GM18526 (cell line): Measurements from ENCODE around the gene FBXW7.

Experiments used
- POLR2A ChIP-seq: IDR thresholded peaks from 3 replicates; pipeline ENCODE4 v1.6.1; 2011; ENCODE audit not compliant: insufficient read length; ENCODE audit errors: extremely low read depth

FBXW7 gene

GRCh38 chr4:152431291-152431690, 104.6 kb downstream of the FBXW7 start:
- no peak for TF ChIP-seq POLR2A

GRCh38 chr4:152430507-152430906, 105.4 kb downstream of the FBXW7 start:
- TF ChIP-seq POLR2A = no peak

DNA sequence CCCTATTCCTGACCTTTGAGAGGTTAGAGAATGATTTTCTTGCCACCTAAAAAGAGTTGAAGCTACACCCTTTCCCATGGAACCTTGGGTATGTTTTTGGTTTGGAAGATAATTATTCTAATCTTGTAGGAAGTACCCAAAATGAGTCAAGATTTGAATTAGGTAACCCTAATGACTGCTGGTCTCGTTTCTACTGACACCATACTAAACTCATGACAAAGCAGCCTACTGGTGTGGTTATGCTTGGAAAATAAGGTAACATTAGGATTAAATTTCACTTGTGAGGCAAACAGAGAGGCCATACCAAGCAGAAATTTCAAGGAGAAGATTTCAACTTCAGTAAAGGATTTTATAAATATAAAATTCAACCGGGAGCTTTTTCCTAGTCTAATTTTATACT, 107.9 kb downstream of the FBXW7 start:
- no peak for TF ChIP-seq POLR2A

GRCh38 chr4:152424977-152425376, 110.9 kb downstream of the FBXW7 start:
- no peak for TF ChIP-seq POLR2A

DNA sequence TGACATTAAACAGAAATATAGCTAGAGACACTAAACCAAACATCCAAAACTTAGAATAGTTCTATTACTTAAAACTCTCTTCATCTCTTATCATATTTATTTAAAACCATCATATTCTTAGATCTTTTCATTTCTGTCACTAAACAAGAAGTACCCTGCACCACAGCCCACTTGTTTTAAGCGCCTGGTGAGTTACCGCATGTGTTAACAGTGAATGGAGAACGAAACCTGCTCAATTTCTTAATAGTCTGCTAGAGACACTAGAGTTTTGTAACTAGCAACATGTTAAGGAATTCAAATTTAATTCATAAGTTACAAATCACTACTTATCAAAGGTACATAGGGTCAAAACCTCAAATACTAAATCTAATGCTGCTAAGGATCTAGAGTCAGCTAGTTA, 111.5 kb downstream of the FBXW7 start:
- TF ChIP-seq POLR2A = no peak

GRCh38 chr4:152422817-152423320, 113.0 kb downstream of the FBXW7 start:
- no peak for TF ChIP-seq POLR2A

DNA sequence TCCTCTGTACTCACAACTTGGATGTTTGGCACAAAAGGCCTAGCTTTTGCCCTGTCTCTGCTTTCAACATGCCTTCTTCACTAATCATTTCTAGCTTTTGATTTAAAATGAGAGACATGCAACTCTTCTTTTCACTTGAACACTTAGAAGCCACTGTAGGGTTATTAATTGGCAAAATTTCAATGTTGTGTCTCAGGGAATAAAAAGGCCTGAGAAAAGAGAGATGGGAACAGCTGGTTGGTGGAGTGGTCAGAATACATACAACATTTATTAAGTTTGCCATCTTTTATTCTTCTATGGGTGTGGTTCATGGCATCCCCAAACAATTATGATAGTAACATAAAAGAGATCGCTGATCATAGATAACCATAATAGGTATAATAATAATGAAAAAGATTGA, 114.3 kb downstream of the FBXW7 start:
- TF ChIP-seq POLR2A = no peak

DNA sequence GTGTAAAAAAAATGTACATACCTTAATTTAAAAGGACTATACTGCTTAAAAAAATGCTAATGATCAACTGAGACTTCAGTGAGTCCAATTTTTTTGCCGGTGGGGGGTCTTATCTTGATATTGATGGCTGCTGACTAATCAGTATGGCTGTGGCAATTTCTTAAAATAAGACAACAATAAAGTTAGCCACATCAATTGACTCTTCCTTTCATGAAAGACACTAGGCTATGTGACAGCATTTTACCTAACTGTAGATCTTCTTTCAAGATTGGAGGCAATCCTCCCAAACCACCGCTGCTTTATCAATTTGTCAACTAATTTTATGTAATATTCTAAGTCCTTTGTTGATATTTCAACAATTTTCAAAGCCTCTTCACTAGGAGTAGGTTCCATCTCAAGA, 116.1 kb downstream of the FBXW7 start:
- no peak for TF ChIP-seq POLR2A

GRCh38 chr4:152417673-152418072, 118.2 kb downstream of the FBXW7 start:
- TF ChIP-seq POLR2A = no peak

DNA sequence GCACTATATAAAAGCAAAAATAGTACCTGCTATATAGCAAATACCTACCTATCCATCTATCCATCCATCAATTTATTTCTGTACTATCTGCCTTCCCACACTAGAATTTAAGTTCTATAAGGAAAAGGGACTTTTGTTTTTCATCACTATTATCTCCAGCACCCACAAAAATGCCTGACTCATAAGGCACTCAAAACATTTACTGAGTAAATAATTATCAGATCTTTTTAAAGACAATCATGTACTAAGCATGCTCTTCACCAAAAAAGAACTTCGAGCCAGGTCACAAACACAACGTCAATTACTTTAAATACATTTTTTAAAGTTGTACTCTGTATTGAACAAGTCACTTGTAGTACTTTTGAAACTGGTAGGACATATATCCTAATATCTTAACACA, 119.9 kb downstream of the FBXW7 start:
- TF ChIP-seq POLR2A = no peak

GRCh38 chr4:152408514-152409327, 127.2 kb downstream of the FBXW7 start:
- no peak for TF ChIP-seq POLR2A

- TF ChIP-seq POLR2A = no peak
Observed at GRCh38 chr4:152401424-152401823, 134.5 kb downstream of the FBXW7 start.

GRCh38 chr4:152399246-152399645, 136.6 kb downstream of the FBXW7 start:
- no peak for TF ChIP-seq POLR2A

DNA sequence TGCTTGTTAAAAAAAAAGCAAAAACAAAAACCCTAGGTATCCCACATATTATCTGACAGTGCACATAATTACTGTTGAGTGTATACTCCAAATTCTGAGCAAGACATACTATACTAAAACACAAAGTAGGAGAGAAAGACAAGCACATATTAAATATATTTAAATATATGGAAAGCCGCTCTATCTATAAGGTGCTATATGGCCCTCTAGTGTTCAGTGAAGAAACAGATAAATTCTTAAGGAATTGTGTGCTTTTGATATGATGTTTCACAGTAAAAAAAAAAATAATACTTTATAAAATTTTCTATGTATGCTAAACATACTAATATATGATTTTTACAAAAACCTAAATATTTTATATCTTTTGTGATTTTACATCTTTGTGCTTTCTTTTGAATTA, 137.8 kb downstream of the FBXW7 start:
- TF ChIP-seq POLR2A = no peak

DNA sequence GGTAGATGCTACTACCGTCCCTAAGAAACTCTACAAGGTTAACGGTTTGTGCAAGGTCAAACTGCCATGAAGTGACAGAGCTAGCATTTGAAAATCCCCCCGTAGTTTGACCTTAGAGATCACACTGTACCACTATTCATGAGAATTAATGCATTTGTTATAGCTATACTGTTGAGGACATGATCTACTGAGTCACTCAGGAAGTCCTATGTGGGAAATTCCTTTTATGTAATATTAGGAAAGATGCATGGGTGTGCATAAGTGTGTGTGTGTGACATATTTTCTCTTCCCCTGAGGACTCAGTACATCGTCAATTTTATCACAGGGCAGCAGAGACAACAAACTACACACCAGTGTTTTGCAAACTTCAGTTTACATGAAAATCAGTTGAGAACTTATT, 141.1 kb downstream of the FBXW7 start:
- no peak for TF ChIP-seq POLR2A

GRCh38 chr4:152392079-152392478, 143.8 kb downstream of the FBXW7 start:
- TF ChIP-seq POLR2A = no peak

GRCh38 chr4:152390216-152390615, 145.7 kb downstream of the FBXW7 start:
- TF ChIP-seq POLR2A = no peak
